Stimulated activated CD4-positive, alpha-beta T cell treated with anti-CD3 and anti-CD28 coated beads, Interleukin-12 subunit alpha, Interleukin-12 subunit beta, amount 100 ng/mL, for 4 hours (primary cell): ENCODE results near the gene FAM83F.

Source experiments
- DNase-seq: peaks from one replicate; pipeline ENCODE4 v3.0.0-alpha.2; 2020

Gene FAM83F

DNA sequence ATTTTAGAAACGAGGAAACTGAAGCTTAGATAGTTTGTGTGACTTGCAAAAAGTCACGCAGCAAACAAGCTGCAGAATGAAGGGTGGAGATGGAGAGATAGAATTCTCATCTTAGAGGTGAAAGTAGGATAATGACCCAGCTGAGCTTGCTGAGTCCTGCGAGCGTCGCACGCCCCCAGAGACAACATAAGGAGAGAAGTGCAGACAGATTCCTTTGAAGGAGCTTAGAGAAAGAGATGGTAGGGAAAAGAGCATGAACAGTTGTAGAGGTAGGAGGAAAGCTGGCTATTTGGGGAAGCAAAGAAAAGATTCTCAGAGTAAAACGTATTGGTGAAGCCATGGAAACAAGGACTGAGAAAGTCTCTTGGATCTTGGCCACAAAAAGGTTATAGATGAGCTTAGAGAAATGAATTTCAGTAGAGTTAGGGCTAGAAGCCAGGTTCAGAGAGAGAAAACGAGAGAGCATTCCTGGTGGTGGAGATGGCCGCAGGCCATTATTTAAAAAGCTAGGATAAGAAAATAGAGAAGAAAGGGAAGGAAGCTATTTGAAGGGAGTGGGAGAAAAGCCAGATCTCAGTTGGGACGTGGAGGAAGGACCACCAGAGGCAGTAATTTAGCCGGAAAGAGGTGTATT, 44.8 kb downstream of the FAM83F start:
- no peak for DNase-seq

DNA sequence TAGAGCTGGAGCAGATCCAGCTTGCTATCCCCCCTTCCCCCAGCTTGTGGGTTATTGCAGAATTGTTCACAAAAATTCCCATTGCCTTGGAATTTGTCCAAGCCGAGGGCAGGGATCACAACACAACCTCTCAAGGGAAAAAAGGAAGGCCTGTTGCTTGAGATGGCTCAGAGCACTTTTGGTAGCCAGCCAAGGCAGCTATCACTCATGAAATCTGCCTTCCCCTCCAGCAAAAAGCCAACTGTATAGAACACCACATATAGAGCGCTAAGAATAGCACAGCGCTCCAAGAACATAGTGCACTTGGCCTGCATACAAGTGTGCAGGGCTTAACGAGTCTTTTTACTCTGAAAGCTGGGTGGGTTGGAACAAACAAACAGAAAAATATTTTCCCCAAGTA, 46.2 kb downstream of the FAM83F start:
- no peak for DNase-seq

GRCh38 chr22:40041366-40042137, 46.8 kb downstream of the FAM83F start:
- DNase-seq = no peak

DNA sequence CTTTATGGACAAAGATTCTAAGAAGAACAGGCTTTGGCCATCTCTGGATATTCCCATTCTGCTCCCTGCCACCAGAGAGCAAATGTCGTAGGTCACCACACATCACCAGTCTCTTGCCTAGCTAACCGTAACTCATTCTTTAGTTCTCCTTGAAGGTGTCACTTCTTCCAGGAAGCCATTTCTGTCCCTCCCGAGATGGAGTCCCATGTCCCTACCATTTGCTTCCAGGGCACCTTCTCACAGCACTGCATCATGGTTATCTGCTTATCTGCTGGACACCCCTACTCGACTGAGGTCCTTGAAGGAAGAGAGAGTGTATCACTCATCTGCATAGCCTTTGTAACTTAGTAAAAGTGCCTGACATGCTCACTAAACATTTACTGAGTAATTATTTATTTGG, 47.6 kb downstream of the FAM83F start:
- DNase-seq = no peak

DNA sequence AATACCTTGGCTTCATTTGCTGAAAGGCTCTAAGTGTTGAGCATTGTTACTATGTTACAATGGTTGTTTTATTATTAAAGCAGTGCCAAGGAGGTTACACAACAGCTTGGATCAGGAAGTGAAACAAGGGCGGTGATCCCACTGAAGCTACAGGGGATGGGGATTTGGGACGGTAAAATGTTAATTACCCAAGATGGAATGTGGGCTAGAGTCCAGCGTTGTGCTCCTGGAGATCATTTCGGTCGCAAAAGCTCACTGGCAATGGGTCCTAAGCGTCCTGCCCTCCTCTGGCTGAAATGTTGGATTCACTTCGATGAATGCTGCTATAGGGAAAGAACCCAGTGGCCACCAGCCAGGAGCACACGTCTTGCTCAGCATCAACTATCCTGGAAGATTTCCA, 48.3 kb downstream of the FAM83F start:
- no peak for DNase-seq

DNA sequence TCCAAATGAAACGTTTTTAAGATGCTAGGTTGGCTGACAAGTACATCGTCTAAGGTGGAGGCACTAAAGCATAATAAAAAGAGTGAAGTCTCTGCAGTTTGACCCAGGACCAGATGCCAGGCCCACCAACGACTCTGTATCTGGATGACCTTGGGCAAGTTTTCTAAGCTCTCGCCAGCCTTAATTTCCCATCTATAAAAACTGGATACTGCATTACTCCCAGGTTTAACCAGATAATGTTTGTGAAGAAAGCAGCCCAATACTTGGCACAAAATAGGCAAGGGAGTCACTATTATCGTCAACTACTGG, 49.0 kb downstream of the FAM83F start:
- DNase-seq = no peak

DNA sequence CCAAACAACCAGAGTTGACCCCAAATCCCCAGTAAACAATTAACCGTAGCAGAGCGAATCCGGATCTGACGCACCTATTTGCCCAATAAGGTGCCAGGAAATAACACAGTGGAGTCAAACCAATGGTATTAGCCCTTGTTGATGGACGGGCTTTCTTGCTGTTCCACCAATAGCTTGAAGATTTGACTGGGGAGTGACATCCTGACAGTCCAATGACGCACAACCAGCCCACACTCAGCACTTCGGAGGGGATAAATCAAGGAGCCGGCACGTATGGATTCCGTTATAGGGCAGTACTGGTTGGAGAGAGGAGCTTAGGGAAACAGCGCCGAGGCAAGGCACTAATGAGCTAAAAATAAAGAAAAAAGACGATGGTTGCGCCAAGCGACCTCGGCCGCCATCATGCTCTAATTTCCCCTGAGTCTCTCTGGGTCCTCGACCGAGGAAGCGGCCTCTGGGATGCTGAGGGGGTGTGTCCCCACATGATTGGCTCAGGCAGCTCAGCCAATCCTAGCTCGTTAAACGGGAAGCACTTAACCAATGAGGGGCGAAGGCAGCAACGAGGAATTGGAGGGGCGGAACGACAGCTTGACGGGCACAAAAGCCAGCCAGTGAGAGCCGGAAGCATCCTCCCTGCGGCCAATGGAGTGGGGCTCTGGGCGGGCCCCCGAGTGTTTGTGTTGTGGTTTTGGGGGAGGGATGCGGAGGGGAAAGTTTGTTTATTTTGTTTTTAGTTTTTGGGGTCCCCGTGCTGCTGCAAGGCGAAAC, 49.5 kb downstream of the FAM83F start:
- peak; percentile 95 for DNase-seq

DNA sequence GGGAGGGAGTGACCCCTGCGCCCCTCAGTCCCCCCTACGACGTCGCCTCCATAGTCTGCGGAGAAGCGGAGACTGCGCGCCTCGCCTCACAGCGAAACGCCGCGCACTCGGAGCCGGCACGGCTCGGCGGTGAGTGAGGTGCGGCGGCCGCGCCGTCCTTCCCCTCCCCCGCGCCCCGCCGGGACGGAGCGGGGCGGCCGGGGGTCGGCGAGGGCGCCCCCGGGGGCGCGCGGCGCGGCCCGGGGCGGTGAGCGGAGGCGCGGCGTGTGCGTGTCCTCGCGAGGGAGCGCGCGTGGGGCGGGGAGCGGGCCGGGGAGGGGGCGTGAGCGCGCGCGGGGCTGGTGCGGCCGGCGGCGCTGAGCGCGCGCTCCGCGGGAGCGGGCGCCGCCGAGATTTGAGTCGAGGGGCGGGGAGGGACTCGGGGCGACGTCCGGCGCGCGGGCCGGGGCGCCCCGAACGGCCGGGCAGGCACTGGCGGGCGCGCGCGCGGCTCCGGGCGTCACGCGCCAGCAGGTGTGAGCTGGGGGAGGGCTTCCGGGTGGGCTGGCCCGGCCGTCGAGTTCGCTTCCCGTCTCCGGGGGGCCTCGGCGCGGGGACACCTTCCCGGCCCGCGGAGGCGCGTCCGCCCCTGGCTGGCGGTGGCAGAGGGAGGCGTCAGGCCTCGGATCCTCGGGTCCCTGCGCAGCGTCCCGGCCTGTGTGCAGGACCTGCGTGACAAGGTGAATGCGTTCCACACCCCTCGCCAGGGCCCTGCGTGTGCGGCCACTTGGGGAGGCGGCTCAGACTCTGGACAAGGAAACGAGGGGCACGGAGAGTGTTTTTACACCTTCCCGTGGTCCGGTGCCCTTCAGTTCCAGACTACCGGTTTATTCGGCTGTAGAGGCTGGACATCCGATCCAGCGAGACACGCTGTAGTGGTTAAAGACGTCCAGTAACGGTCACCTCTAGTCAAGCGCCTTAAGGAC, 50.4 kb downstream of the FAM83F start:
- DNase-seq = peak; percentile 66

- no peak for DNase-seq
Measured at GRCh38 chr22:40046126-40046525, 51.4 kb downstream of the FAM83F start.

GRCh38 chr22:40050258-40050657, 55.5 kb downstream of the FAM83F start:
- DNase-seq = no peak

- DNase-seq = no peak
Measured at GRCh38 chr22:40051322-40051721, 56.6 kb downstream of the FAM83F start.

DNA sequence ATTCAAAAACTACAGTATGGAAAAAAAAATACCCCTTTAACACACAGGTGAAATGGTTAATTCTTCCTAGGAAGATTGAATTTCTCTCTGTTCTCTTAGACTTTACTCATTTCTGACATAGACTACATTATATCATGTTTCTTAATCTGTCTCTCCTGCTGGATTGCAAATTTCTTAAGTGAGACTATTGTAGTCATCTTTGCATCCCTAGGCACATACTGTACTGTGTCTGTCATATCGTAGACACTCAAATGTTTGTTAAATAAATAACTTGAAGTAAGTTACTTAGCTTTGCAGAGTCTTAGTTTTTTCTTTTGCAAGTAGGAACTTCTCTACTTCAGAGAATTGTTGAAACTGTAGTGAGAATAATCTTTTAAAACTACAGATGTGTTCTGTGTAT, 58.7 kb downstream of the FAM83F start:
- DNase-seq = no peak

- DNase-seq = no peak
Measured at GRCh38 chr22:40054486-40054885, 59.7 kb downstream of the FAM83F start.

DNA sequence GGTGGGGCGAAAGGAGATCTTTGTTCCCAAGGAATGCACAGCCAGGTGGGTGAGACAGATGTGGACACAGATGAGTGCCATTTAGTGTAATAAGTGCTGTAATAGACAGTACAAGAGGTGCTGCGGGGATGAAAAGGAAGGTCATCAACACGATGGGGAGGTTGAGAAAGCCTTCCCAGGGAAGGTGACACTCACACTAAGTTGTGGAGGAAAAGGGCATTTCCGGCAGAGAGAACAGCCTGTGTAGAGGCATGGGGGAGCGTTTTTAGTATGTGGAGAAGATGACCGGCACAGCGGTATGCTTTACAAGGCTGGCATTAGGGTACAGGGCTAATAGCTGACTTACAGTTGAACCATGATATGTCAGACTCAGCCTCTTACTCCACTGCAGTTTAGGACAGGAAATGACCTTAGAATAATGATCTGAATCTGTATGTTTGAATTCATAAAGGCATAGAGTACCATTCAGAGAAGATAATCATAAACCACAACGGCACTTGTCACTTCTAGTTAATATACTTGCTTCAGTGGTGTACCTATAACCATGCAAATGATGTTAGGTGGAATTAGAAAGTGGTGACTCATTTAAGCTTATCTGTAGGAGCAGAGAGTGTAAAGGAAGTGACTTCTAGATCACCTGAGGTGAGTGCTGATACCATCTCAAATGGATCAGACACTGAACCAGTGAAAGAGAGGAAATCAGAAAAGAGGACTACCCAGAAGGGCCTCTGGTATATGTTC, 60.6 kb downstream of the FAM83F start:
- no peak for DNase-seq

- no peak for DNase-seq
Measured at GRCh38 chr22:40056154-40056553, 61.4 kb downstream of the FAM83F start.

- no peak for DNase-seq
Measured at GRCh38 chr22:40056559-40056958, 61.8 kb downstream of the FAM83F start.

GRCh38 chr22:40057652-40058051, 62.9 kb downstream of the FAM83F start:
- no peak for DNase-seq

DNA sequence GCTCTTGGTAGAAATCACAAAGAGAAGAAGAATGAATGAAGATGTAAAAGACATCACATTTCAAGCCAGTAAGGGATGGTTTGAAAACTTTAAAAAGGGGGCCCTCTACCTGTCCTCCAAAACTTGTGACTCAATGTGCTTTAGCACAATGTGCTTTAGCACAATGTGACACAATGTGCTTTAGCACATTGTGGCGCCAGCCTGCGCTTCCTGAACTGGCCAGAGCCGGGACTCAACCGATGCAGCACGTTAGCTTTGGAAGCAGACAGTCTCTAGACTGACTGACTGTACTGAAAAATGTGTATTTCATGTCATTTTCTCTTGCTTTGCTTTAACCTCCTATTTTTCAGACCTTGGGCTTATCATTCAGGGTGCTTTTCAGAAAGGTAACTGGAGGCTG, 63.5 kb downstream of the FAM83F start:
- peak; percentile 19 for DNase-seq

DNA sequence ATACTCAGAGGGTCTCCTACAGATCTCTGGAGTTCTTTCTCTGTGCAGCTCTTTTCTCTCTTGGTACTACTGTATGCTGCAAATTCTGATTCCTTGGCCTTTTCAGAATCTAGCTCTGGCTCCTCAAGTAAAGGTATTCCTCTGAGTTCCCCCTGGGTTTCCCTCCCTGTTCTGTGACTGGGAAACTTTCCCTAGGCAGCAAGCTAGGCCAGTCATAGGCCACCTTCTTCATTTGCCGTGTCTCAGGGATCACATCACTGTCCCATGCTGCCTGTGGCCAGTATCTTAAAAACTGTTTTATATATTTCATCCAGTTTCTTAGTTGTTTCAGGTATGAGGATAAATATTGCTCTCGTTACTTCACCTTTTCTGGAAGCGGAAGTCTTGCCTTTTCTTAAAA, 71.2 kb downstream of the FAM83F start:
- no peak for DNase-seq

GRCh38 chr22:40067639-40068038, 72.9 kb downstream of the FAM83F start:
- no peak for DNase-seq

GRCh38 chr22:40070701-40071100, 75.9 kb downstream of the FAM83F start:
- DNase-seq = no peak

DNA sequence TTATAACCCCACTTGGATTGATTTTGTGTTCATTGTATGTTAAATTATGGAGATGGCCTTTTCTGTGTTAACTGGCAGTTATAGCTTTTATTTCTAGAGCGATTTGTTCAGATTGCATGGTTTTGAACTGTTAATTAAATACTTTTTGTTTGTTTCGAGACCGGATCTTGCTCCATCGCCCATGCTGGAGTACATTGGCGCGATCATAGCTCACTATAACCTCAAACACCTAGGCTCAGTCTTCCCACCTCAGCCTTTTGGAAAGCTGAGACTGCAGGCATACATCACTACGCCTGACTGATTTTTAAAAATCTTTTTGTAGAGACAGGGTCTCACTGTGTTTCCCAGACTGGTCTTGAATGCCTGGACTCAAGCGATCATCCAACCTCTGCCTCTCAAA, 77.0 kb downstream of the FAM83F start:
- no peak for DNase-seq
